ENCODE data around the gene HPCAL4. TPM values are rescaled to one million over a fixed set of nuclear protein-coding genes. Genes with fewer than 3 reads are reported as not detected.

The HPCAL4 gene
- total and polyA plus RNA-seq, 2 experiments from 2014 or later = 0.08 to 1.2 TPM

- TF ChIP-seq ZNF462 (CRISPR knock-in tag; IDR thresholded peaks at IDR 0.05) = no peak
- TF ChIP-seq CREB1 (CRISPR knock-in tag; IDR thresholded peaks at IDR 0.05; ENCODE audit: low read depth) = no peak
Observed at GRCh38 chr1:39700348-39700747, 9.1 kb upstream of the HPCAL4 start (continued).

- ATAC-seq (no peak), DNase-seq (ENCODE audit: low spot score) (peak; percentile 44)
- H3K27ac Mint-ChIP-seq = no peak overlapping the region
- H3K4me2 ChIP-seq = no peak overlapping the region
- no peaks in the 10 kb centered on the region; the same call in 2 of the 3 replicates for H3K36me3 Mint-ChIP-seq (ENCODE audit: low read depth)
- peaks cover 8% of the 10 kb centered on the region; the same call in 2 of the 3 replicates for H3K9me3 Mint-ChIP-seq
- H3K4me1 ChIP-seq (ENCODE audit: insufficient read depth) = peaks cover 19% of the 10 kb centered on the region
- H3K36me3 ChIP-seq (ENCODE audit: insufficient read depth) = no peaks in the 10 kb centered on the region
- TF ChIP-seq POLR2AphosphoS5 (IDR thresholded peaks at IDR 0.05; ENCODE audit: low read depth) (no peak), CTCF (conservative IDR thresholded peaks at IDR 0.05; ENCODE audit: low read depth in 2 of 2) (peak in 1 of 2 experiments; percentile 41; a peak in 2 of 4 replicates), REST (IDR thresholded peaks at IDR 0.05; ENCODE audit: unreplicated experiment) (no peak)
- peaks cover 91% of the 10 kb centered on the region for H3K27me3 Mint-ChIP-seq (ENCODE audit: insufficient read depth, low read depth, poor library complexity)
- peaks cover 93% of the 10 kb centered on the region for H3K27me3 ChIP-seq (ENCODE audit: insufficient read depth)
- no peak overlapping the region for H3K27ac ChIP-seq (ENCODE audit: low read depth)
- no peaks in the 10 kb centered on the region for H3K9me2 ChIP-seq (ENCODE audit: insufficient read depth)
- H2AFZ ChIP-seq = no peak overlapping the region
- H3K4me3 ChIP-seq = no peak overlapping the region
- H3F3A ChIP-seq (replicated peaks; ENCODE audit: low read depth) = no peaks in the 10 kb centered on the region
- no peaks in the 10 kb centered on the region for H3K79me2 ChIP-seq (replicated peaks; ENCODE audit: insufficient read depth)
- no peak overlapping the region for H3K4me3 Mint-ChIP-seq
- peaks cover 36% of the 10 kb centered on the region for H3K4me1 Mint-ChIP-seq
- H4K20me1 ChIP-seq (replicated peaks; ENCODE audit: insufficient read depth) = no peaks in the 10 kb centered on the region
Observed at GRCh38 chr1:39699419-39699818, 8.2 kb upstream of the HPCAL4 start.

All from GM23338 (cell line).